GM06990 (cell line): ENCODE results near the gene RESF1.

Source experiments
- DNase-seq: peaks from one replicate; pipeline ENCODE4 v3.0.0-alpha.2; 2011; ENCODE audit not compliant: insufficient read length; ENCODE audit errors: extremely low read depth
- H3K27me3 ChIP-seq: replicated peaks from 2 replicates; pipeline ENCODE4 v1.6.0; 2011; ENCODE audit warnings: low read length; ENCODE audit not compliant: control insufficient read depth, insufficient read depth
- H3K36me3 ChIP-seq: 2 replicates; pipeline ENCODE4 v1.5.1; 2011; ENCODE audit warnings: low read length; ENCODE audit not compliant: control insufficient read depth, insufficient read depth
- H3K4me3 ChIP-seq: replicated peaks from 2 replicates; pipeline ENCODE4 v1.5.1; 2011; ENCODE audit warnings: low read depth, mild to moderate bottlenecking, control low read depth, low read length
- CTCF ChIP-seq: IDR thresholded peaks from 2 replicates; pipeline ENCODE4 v1.5.1; 2011; ENCODE audit warnings: low read length, control low read depth, mild to moderate bottlenecking, inconsistent platforms; ENCODE audit not compliant: insufficient read depth, poor library complexity, severe bottlenecking

RESF1 gene

GRCh38 chr12:31964280-31964679, 5.1 kb downstream of the RESF1 start:
- Histone ChIP-seq H3K36me3 (peaks cover 7% of the 10 kb centered on the region), H3K27me3 (no peaks in the 10 kb centered on the region), H3K4me3 (no peak overlapping the region)
- no peak for TF ChIP-seq CTCF
- DNase-seq: no peak

GRCh38 chr12:31965090-31965489, 5.9 kb downstream of the RESF1 start:
- Histone ChIP-seq H3K4me3 (no peak overlapping the region), H3K27me3 (no peaks in the 10 kb centered on the region), H3K36me3 (peaks cover 9% of the 10 kb centered on the region)
- DNase-seq: no peak
- TF ChIP-seq CTCF: no peak

GRCh38 chr12:31966558-31967205, 7.5 kb downstream of the RESF1 start:
- no peaks in the 10 kb centered on the region for H3K27me3 ChIP-seq
- H3K4me3 ChIP-seq: no peak overlapping the region
- TF ChIP-seq CTCF: no peak
- DNase-seq: no peak
- H3K36me3 ChIP-seq: peaks cover 15% of the 10 kb centered on the region

GRCh38 chr12:31967539-31967938, 8.3 kb downstream of the RESF1 start:
- no peak for DNase-seq
- no peaks in the 10 kb centered on the region for H3K27me3 ChIP-seq
- H3K36me3 ChIP-seq: peaks cover 20% of the 10 kb centered on the region
- TF ChIP-seq CTCF: no peak
- H3K4me3 ChIP-seq: no peak overlapping the region

GRCh38 chr12:31970199-31970598, 11.0 kb downstream of the RESF1 start:
- Histone ChIP-seq H3K36me3 (peaks cover 29% of the 10 kb centered on the region), H3K4me3 (no peak overlapping the region), H3K27me3 (no peaks in the 10 kb centered on the region)
- no peak for DNase-seq
- no peak for TF ChIP-seq CTCF

GRCh38 chr12:31973818-31974217, 14.6 kb downstream of the RESF1 start:
- no peak for DNase-seq
- Histone ChIP-seq H3K36me3 (peaks cover 32% of the 10 kb centered on the region), H3K27me3 (no peaks in the 10 kb centered on the region), H3K4me3 (no peak overlapping the region)
- TF ChIP-seq CTCF: no peak
